Left lobe of liver (tissue), 2 donors: ENCODE data around the gene RRAGB. TPM values are rescaled to one million over a fixed set of nuclear protein-coding genes. Genes with fewer than 3 reads are reported as not detected.
"Not testable (repeated sequence)": the region's sequence is repeated elsewhere in the genome, so short reads cannot be mapped to it uniquely, and the experiment has no call there.

Experiments used
- ATAC-seq: fragments of 200-7000 bp; cut with Tn5 transposase; one replicate; pipeline ENCODE4 v1.9.1; 2020; ENCODE audit warnings: mild to moderate bottlenecking, moderate library complexity
- DNase-seq: peaks from one replicate; pipeline ENCODE4 v3.0.0-alpha.2; 2020; ENCODE audit warnings: low spot score
- total RNA-seq: library from RNA; stranded (reverse); gene quantifications from one replicate; pipeline ENCODE4 v1.2.1, GENCODE V29; 2021
- donor health status: DM: no; HTN: no; CAD: no; lungs with moderate emphysema.
- donor health status: DM: no; HTN: yes; CAD: no.

The RRAGB gene
- total RNA-seq, 1 donor from 2014 or later: 4.5 TPM

DNA sequence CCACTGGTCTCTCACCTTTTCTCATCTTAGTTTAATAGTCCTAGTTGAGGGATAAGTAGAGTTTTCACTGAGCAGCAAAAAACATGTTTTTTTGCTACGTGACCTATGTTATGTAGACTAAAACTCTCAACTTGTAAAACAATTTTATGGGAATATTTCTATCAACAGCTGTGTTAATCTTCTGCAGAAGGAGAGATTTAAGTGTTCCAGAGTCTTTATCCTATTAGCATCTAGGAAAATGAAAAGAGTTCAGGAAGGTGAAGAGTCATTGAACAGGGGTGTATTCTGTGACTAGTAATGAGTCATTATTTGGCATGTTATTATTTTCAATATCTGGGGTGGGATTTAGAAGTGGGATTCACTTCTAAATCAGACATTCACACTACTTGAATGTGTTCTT lies 41.9 kb downstream of the RRAGB start:
- DNase-seq (no peak), ATAC-seq (no peak)

DNA sequence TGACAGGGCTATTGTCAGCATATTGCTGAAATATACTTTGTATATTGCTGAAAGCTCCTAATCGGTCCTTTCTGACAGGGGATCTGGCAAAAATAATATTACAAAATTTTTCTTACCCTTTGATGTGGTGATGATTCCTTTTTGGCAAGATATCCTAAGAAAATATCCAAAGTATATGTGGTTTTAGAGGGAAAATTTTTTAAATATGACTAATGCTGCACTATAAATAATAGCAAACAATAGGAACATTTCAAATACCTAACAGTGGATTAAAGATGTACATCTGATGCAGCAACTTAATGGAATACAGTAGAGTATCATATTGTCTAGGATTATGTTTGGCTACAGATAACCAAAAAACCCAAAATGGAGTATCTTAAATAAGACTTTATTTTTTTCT lies 49.6 kb downstream of the RRAGB start:
- ATAC-seq: no peak

DNA sequence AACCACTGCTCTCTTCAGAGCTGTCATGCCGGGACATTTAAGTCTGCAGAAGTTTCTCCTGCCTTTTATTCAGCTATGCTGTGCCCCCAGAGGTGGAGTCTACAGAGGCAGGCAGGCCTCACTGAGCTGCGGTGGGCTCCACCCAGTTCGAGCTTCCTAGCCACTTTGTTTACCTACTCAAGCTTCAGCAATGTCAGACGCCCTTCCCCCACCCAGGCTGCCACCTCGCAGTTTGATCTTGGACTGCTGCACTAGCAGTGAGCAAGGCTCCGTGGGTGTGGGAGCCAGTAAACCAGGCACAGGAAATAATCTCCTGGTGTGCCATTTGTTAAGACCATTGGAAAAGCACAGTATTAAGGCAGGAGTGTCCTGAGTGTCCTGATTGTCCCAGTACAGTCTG lies 56.9 kb downstream of the RRAGB start:
- ATAC-seq, DNase-seq: not testable (repeated sequence)

More for the DNA sequence above, 49.6 kb downstream of the RRAGB start:
- DNase-seq: no peak

DNA sequence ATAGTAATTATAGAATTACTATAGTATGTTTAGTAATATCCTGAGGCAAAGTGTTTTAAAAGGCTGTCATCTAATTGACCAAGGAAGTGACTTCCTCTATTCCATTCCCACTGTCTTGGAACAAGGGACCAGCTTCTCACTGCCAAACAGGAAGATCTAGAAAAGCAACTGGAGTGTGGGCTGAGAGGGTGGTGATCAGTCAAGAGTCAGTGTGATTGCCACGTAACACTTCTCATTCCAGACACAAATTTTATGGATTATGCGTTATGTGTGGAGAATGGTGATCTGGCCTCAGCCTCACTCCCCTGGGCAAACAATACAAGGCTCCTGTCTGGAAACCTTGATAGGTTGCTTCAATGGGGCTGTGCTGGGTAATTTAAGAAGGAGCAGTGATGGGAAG lies 60.0 kb downstream of the RRAGB start:
- ATAC-seq (no peak), DNase-seq (no peak)

DNA sequence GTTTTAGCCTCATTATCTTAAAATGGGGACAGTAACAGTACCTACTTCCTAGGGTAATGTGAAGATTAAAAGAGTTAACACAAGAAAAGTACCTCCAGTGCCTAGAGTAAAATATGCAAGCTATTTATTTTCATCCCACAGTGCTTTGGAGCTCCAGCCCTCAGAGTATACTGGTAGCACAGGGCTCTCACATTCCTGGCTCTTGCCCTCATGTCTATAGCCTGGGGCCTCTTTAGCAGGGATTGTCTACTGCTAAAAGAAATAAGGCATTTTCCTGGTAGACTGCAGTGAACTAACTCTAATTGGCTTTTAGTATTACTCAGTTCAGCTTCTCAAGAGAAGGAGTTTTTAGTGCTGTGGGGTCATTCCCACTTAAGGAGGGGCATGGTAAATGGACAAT lies 60.8 kb downstream of the RRAGB start:
- ATAC-seq (no peak), DNase-seq (no peak)

DNA sequence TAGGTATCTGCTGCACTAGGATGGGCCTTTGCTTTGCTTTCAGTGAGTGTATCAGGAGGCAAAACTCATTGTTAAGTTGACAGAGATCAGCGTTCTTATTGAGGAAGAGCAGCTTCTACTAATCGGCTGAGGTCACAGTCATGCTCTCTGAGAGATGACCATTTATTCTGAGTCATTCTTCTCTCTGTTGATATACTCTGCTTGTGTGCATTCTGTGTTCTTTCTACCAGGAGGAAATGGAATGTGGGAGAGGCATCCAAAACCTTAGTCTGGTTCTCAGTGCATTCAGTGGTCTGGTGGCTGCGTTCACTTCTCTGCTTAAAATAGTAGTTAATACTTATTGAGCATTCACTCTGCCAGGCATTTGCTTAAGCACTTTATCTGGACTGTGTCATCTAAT lies 66.2 kb downstream of the RRAGB start:
- no peak for ATAC-seq

DNA sequence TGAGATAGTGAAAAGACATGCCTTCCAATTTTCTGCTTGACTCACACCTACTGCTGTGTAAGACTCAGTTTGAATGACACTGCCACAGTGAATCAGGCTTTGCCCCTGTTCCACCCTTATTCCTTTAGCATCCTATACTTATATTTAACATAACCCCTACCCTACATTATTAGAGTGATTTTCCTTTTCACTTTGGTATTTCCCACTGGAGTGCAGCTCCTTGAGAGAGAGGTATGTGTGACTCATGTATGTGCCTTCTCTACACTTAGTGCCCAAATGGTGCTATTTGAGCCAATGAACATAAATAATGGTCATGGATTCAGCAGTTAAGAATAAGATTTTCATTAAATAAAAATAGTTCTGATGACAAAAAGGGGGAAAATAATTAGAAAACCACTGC lies 69.5 kb downstream of the RRAGB start:
- ATAC-seq (no peak), DNase-seq (no peak)

More for the DNA sequence above, 66.2 kb downstream of the RRAGB start:
- no peak for DNase-seq

DNA sequence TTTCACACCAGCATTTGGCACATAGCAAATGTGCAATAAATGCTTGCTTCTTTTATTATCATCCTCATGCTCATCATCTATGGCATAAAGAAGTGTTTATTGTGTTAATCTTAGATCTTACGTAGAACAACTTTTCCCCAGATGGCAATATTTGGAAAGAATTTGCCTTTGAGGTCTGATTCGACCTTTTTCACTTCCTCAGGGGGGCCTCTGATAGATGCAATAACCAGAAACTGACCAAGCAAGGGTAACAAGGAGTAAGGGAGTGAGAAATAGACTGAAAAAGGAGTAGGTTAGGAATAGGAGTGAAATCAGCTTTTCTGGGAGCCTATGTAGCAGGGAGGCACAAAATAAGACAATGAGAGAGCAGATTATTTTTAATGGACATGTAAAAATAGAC lies 70.2 kb downstream of the RRAGB start:
- DNase-seq (no peak), ATAC-seq (no peak)

DNA sequence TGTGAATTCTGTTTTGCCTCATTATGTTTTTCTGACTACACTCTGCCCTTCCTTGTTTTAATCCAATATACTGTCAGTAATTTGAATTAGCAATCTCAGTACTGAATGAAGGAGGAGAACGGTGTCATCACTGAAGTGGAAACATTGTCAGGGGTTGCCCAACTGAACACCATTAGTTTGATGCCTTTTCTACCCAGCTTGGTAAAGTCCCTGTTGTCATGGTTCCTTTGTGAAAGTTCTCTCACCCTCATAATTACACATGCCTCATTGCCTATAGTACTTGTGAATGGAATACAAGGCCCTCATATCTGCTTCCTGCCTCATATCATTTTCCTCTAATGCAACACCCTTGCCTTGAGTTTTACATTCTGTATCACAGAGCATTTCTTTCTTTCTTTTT lies 76.9 kb downstream of the RRAGB start:
- no peak for DNase-seq

DNA sequence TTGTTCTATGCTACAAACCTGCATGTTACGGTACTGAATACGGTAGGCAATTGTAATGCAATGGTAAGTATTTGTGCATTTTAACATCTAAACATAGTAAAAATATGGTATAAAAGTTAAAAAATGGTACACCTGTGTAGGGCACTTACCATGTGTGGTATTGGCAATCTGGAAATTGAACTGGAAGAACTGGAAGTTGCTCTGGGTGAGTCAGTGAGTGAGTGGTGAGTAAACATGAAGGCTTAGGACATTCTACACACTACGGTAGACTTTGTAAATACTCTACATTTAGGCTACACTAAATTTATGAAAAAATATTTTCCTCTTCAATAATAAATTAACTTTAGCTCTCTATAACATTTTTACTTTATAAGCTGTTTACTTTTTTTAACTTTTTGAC lies 78.9 kb downstream of the RRAGB start:
- ATAC-seq: no peak
- DNase-seq: no peak

More for the DNA sequence above, 76.9 kb downstream of the RRAGB start:
- ATAC-seq: no peak

DNA sequence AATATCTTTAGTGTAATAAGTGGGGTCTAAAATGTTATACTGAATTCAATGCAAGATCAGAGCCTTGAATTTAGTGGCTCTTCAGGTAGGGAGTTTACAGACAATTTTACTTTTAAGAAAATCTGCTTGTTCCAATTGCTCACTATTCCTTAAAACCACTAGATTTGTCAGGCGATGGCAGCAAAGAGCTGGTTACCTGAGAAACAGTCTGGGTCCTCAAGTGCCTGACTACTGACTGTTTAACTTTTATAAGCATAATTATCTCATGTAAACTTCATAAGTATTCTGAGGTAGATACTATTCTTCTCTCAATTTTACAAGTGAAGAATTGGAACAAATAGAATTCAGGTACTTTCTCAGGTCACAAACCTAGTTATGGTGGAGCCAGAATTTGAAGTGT lies 84.3 kb downstream of the RRAGB start:
- DNase-seq (no peak), ATAC-seq (no peak)

Other genes with a start within 250 kb of the RRAGB start
- 0.38 TPM for gene USP51, start 227.9 kb upstream of the RRAGB start, total RNA-seq
- not detected for gene FOXR2, start 94.3 kb upstream of the RRAGB start, total RNA-seq